ENCODE measurements around the gene VDR. TPM values are rescaled to one million over a fixed set of nuclear protein-coding genes. Genes with fewer than 3 reads are reported as not detected.

VDR gene
- total RNA-seq, 6 experiments from 2014 or later, result 8.4 to 14.8 (median 10.1) TPM

- no peaks in the 10 kb centered on the region; the same call in 1 of the 2 replicates for H3K27me3 Mint-ChIP-seq (ENCODE audit: insufficient read depth)
- peak; percentile 68 for DNase-seq
- no peaks in the 10 kb centered on the region for H3K9me3 Mint-ChIP-seq
- H3K4me3 Mint-ChIP-seq, result peak overlapping the region; percentile 68
- peak overlapping the region; percentile 86 for H3K27ac Mint-ChIP-seq
- peaks cover 53% of the 10 kb centered on the region for H3K4me1 Mint-ChIP-seq (ENCODE audit: low read depth)
- no peak for TF ChIP-seq CTCF (IDR thresholded peaks at IDR 0.05)
- H3K36me3 Mint-ChIP-seq (ENCODE audit: low read depth), result no peaks in the 10 kb centered on the region
Measured at GRCh38 chr12:47828976-47829482, 75.8 kb downstream of the VDR start.

GRCh38 chr12:47828008-47828975 lies 76.5 kb downstream of the VDR start:
- DNase-seq, result no peak
- Mint-ChIP-seq H3K4me1 (ENCODE audit: low read depth) (peaks cover 61% of the 10 kb centered on the region), H3K27ac (peak overlapping the region; percentile 86), H3K27me3 (ENCODE audit: insufficient read depth) (no peaks in the 10 kb centered on the region; the same call in 1 of the 2 replicates), H3K36me3 (ENCODE audit: low read depth) (no peaks in the 10 kb centered on the region), H3K4me3 (peak overlapping the region; percentile 68), H3K9me3 (no peaks in the 10 kb centered on the region)
- TF ChIP-seq CTCF (IDR thresholded peaks at IDR 0.05), result no peak

- DNase-seq, result no peak
- Mint-ChIP-seq H3K4me1 (ENCODE audit: low read depth) (peaks cover 83% of the 10 kb centered on the region), H3K9me3 (no peaks in the 10 kb centered on the region), H3K4me3 (no peak overlapping the region), H3K36me3 (ENCODE audit: low read depth) (no peaks in the 10 kb centered on the region), H3K27ac (peak overlapping the region; percentile 34; the same call in 1 of the 2 replicates), H3K27me3 (ENCODE audit: insufficient read depth) (no peaks in the 10 kb centered on the region; the same call in 1 of the 2 replicates)
- no peak for TF ChIP-seq CTCF (IDR thresholded peaks at IDR 0.05)
Measured at GRCh38 chr12:47825173-47825639, 79.6 kb downstream of the VDR start.

GRCh38 chr12:47824635-47825034 lies 80.2 kb downstream of the VDR start:
- peak overlapping the region; percentile 34; the same call in 1 of the 2 replicates for H3K27ac Mint-ChIP-seq
- no peaks in the 10 kb centered on the region; the same call in 1 of the 2 replicates for H3K27me3 Mint-ChIP-seq (ENCODE audit: insufficient read depth)
- no peak for DNase-seq
- TF ChIP-seq CTCF (IDR thresholded peaks at IDR 0.05), result no peak
- peaks cover 83% of the 10 kb centered on the region for H3K4me1 Mint-ChIP-seq (ENCODE audit: low read depth)
- no peaks in the 10 kb centered on the region for H3K9me3 Mint-ChIP-seq
- no peak overlapping the region for H3K4me3 Mint-ChIP-seq
- H3K36me3 Mint-ChIP-seq (ENCODE audit: low read depth), result no peaks in the 10 kb centered on the region

GRCh38 chr12:47824198-47824597 lies 80.6 kb downstream of the VDR start:
- H3K4me1 Mint-ChIP-seq (ENCODE audit: low read depth), result peaks cover 78% of the 10 kb centered on the region
- TF ChIP-seq CTCF (IDR thresholded peaks at IDR 0.05), result no peak
- no peaks in the 10 kb centered on the region; the same call in 1 of the 2 replicates for H3K27me3 Mint-ChIP-seq (ENCODE audit: insufficient read depth)
- no peak overlapping the region for H3K4me3 Mint-ChIP-seq
- DNase-seq, result no peak
- no peaks in the 10 kb centered on the region for H3K36me3 Mint-ChIP-seq (ENCODE audit: low read depth)
- no peak overlapping the region for H3K27ac Mint-ChIP-seq
- no peaks in the 10 kb centered on the region for H3K9me3 Mint-ChIP-seq
